Measurements from ENCODE around the gene ASB13.

GRCh38 chr10:5658871-5659618 is 7.3 kb downstream of the ASB13 start:
- no peak for TF ChIP-seq CTCF (IDR thresholded peaks at IDR 0.05; ENCODE audit: low read length)
- TF ChIP-seq EZH2 (optimal IDR thresholded peaks at IDR 0.05; ENCODE audit: low read depth, low read length), result no peak
- TF ChIP-seq EZH2phosphoT487 (IDR thresholded peaks at IDR 0.05; ENCODE audit: low read length), result no peak
